Activated CD4-positive, alpha-beta T cell treated with anti-CD3 and anti-CD28 coated beads, Interleukin-2, amount 50 U/mL, for 16 hours (primary cell): ENCODE results near the gene OR13D1.
A peak's percentile ranks its signal among the peaks of the same experiment; 100 is the strongest.
"Not testable (repeated sequence)": the region's sequence is repeated elsewhere in the genome, so short reads cannot be mapped to it uniquely, and the experiment has no call there.

Experiments used
- DNase-seq: peaks from one replicate; pipeline ENCODE4 v3.0.0-alpha.2; 2020

OR13D1 gene

GRCh38 chr9:104694218-104694617, at the start of gene OR13D1:
Gene OR13D1 (plus strand): TSS chr9:104694518. CDS start chr9:104694518, 0 bp downstream.
- no peak for DNase-seq

- no peak for DNase-seq
Measured at GRCh38 chr9:104658496-104659195, 35.7 kb upstream of the OR13D1 start.

DNA sequence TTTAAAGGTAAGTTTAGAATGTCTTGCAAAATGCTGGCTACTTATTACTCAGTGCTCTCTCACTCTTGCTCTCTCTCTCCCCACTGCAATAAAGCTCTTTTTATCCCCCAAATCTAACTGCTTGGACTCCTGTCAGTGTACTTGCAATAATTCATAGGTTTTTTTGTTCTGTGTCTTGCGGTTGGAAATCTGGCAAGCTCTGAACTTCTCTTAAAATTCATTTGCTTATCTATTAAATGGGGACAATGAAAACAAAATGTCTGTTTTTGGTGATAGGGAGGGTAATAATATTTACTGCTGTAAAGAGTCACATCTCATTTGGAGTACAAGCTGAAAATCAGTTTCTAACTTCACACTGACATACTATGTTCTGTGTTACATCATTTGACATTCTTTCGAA, 18.7 kb upstream of the OR13D1 start:
- DNase-seq: no peak

DNA sequence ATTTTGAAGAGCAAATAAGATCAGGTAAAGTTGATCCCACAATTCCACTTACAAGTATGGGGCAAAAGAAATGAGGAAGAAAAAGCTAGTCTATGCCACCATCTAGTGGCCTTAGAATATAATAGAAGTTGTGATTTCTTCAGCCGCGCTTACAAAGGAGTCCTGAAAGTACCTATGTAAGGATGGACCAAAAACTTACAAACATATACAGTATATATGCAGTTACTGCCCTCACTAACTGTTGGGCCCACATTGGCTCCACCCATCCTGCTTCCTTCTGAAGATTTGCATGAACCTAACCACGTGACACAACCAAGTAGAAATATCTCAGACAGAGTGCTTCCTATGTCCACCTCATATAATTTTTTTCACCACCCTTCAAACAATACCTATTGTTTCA, 11.7 kb upstream of the OR13D1 start:
- DNase-seq: peak; percentile 26

DNA sequence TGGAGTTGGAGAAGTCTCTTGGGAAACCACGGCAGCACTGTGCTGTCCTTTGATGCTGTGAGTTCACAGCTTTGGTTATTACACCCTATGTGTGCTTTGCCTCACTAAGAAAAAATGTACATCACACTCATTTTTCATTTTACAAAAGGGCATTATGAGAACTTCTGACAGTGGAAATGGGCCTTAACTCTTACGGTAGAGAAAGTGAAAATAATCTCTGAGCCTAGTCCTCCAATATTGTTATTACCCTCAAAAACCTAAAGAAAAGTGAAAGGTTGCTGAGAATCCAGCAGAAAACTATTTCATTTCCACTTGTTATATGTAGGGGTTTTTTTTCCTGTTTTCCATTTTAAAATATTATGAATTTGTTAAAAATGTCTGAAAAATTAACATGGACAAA, 8.2 kb upstream of the OR13D1 start:
- no peak for DNase-seq

DNA sequence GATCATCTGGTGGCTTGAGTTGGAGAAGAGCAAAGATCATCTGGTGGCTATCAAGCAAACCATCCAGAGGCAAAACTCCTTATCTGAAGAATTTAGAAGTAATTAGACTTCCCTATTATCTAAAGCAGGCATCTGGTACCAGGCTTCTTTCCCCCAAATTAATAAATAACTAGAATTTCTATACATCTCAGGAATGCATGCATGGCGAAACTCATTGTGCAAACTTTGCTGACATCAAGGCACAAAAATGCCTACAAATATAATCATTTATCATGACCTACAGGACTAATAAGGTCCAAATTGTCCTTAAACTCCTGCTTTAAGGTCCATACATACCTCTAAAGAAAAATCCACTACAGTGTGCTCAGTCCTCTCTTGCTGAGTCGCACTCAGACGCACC, 6.0 kb downstream of the OR13D1 start:
- no peak for DNase-seq

DNA sequence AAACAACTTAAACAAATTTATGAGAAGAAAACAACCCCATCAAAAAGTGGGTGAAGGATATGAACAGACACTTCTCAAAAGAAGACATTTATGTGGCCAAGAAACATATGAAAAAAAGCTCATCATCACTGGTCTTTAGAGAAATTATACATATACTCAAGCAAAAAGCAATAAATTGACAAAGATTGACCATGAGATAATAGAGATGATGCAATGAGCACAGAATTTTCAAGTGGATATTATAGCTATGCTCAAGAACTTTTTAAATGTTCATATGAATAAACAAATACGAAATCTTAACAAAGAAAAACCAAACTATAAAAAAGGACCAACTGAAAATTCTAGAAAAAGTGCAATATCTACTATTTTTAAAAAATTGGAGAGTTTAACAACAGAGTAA, 14.4 kb downstream of the OR13D1 start:
- not testable (repeated sequence) for DNase-seq

DNA sequence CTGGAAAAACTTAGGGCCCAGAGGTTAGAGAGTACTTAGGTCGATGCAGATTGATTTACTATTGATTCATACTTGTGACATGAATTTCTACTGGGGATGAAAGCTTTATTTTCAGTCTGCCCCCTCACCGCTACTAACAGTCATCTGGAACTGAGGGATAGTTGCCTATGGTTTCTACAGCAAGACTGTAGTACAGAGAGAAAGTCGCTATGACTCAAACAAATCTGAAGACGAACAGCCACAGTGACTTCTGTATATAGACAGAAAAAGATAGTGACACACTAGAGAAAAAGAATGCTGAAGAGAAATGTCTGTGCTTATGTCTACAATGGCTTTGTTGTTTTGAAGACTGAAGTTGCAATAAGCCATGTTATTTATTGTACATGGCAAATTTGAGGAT, 17.3 kb downstream of the OR13D1 start:
- DNase-seq: no peak

DNA sequence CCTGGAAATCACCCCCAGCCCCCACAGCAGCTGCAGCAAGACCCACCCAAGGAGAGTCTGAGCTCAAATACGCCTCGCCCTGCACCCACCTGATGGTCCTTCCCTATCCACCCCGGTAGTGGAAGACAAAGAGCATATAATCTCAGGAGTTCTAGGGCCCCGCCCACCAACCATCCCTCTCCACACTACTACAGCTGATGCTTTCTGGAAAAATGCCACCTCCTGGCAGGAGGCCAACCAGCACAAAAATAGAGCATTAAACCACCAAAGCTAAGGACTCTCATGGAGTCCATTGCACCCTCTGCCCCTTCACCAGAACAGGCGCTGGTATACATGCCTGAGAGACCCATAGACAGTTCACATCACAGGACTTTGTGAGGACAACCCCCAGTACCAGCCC, 30.7 kb downstream of the OR13D1 start:
- DNase-seq: no peak

- DNase-seq: no peak
Measured at GRCh38 chr9:104738452-104738851, 44.1 kb downstream of the OR13D1 start.

- no peak for DNase-seq
Measured at GRCh38 chr9:104740621-104741020, 46.3 kb downstream of the OR13D1 start.

- peak; percentile 64 for DNase-seq
Measured at GRCh38 chr9:104743376-104743985, 49.2 kb downstream of the OR13D1 start.
